HG03039 (cell line): ENCODE results near the gene KATNAL1.

Experiments
- ATAC-seq: cut with Tn5 transposase; IDR thresholded peaks from one replicate; pipeline ENCODE4 v1.9.1; 2021; ENCODE audit warnings: mild to moderate bottlenecking, moderate library complexity; ENCODE audit not compliant: unreplicated experiment

The KATNAL1 gene

GRCh38 chr13:30333616-30334015, 26.3 kb upstream of the KATNAL1 start:
- ATAC-seq = no peak

- no peak for ATAC-seq
Measured at GRCh38 chr13:30332456-30333143, 25.2 kb upstream of the KATNAL1 start.

- ATAC-seq = no peak
Measured at GRCh38 chr13:30331331-30331771, 24.0 kb upstream of the KATNAL1 start.

GRCh38 chr13:30329009-30329585, 21.7 kb upstream of the KATNAL1 start:
- no peak for ATAC-seq

GRCh38 chr13:30325668-30326067, 18.3 kb upstream of the KATNAL1 start:
- ATAC-seq = no peak

- ATAC-seq = no peak
Measured at GRCh38 chr13:30323524-30323923, 16.2 kb upstream of the KATNAL1 start.

- no peak for ATAC-seq
Measured at GRCh38 chr13:30322428-30322827, 15.1 kb upstream of the KATNAL1 start.

- no peak for ATAC-seq
Measured at GRCh38 chr13:30321256-30321655, 13.9 kb upstream of the KATNAL1 start.

- ATAC-seq = no peak
Measured at GRCh38 chr13:30319655-30320054, 12.3 kb upstream of the KATNAL1 start.

- no peak for ATAC-seq
Measured at GRCh38 chr13:30319130-30319529, 11.8 kb upstream of the KATNAL1 start.

- ATAC-seq = no peak
Measured at GRCh38 chr13:30318026-30318425, 10.7 kb upstream of the KATNAL1 start.

- no peak for ATAC-seq
Measured at GRCh38 chr13:30314562-30314961, 7.2 kb upstream of the KATNAL1 start.

GRCh38 chr13:30314069-30314468, 6.7 kb upstream of the KATNAL1 start:
- ATAC-seq = no peak

- ATAC-seq = no peak
Measured at GRCh38 chr13:30313311-30313710, 6.0 kb upstream of the KATNAL1 start.

GRCh38 chr13:30312904-30313303, 5.6 kb upstream of the KATNAL1 start:
- ATAC-seq = no peak

- no peak for ATAC-seq
Measured at GRCh38 chr13:30308548-30308947, 1.2 kb upstream of the KATNAL1 start.

GRCh38 chr13:30307971-30308290, 580 bp upstream of the KATNAL1 start:
- no peak for ATAC-seq

- ATAC-seq = peak; percentile 72
Measured at GRCh38 chr13:30306762-30307193, 573 bp downstream of the KATNAL1 start.

- ATAC-seq = no peak
Measured at GRCh38 chr13:30305456-30305970, 1.8 kb downstream of the KATNAL1 start.

GRCh38 chr13:30303269-30303668, 4.1 kb downstream of the KATNAL1 start:
- no peak for ATAC-seq

GRCh38 chr13:30301827-30302226, 5.5 kb downstream of the KATNAL1 start:
- ATAC-seq = no peak

- ATAC-seq = no peak
Measured at GRCh38 chr13:30300596-30300995, 6.8 kb downstream of the KATNAL1 start.

- no peak for ATAC-seq
Measured at GRCh38 chr13:30299786-30300185, 7.6 kb downstream of the KATNAL1 start.
